Fibroblast of lung (primary cell): Measurements from ENCODE around the gene OR2T6.

ENCODE experiments used
- EZH2 ChIP-seq: IDR thresholded peaks from 2 replicates; pipeline ENCODE4 v1.5.1; 2012; ENCODE audit warnings: low read length, control low read depth, mild to moderate bottlenecking; ENCODE audit errors: missing control alignments
- TF ChIP-seq, protein P1 (sequence below), 2 donors: IDR thresholded peaks in 1 of 2; conservative IDR thresholded peaks in 1 of 2; 1 replicate in 1 of 2; 2 replicates in 1 of 2; pipeline ENCODE4 v1.5.1; 2011 to 2012; ENCODE audit warnings: low read length in 2 of 2, control low read depth in 1 of 2, inconsistent platforms in 1 of 2, low read depth in 1 of 2, mild to moderate bottlenecking in 1 of 2

- TF ChIP-seq, protein P1, sequence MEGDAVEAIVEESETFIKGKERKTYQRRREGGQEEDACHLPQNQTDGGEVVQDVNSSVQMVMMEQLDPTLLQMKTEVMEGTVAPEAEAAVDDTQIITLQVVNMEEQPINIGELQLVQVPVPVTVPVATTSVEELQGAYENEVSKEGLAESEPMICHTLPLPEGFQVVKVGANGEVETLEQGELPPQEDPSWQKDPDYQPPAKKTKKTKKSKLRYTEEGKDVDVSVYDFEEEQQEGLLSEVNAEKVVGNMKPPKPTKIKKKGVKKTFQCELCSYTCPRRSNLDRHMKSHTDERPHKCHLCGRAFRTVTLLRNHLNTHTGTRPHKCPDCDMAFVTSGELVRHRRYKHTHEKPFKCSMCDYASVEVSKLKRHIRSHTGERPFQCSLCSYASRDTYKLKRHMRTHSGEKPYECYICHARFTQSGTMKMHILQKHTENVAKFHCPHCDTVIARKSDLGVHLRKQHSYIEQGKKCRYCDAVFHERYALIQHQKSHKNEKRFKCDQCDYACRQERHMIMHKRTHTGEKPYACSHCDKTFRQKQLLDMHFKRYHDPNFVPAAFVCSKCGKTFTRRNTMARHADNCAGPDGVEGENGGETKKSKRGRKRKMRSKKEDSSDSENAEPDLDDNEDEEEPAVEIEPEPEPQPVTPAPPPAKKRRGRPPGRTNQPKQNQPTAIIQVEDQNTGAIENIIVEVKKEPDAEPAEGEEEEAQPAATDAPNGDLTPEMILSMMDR (conservative IDR thresholded peaks at IDR 0.05 in 1 of 2, IDR thresholded peaks at IDR 0.05 in 1 of 2; ENCODE audit: low read depth in 1 of 2, low read length in 2 of 2), result no peak
- TF ChIP-seq EZH2, result no peak
Measured at GRCh38 chr1:248375446-248375845, at the start of gene OR2T6.
